Testis (tissue), 2 donors: Measurements from ENCODE around the gene ITGB2.

Experiments
- CTCF ChIP-seq, 3 experiments: fragments of 450-650 bp in 2 of 3; fragments of 200-600 bp in 1 of 3; sonication (generic) in 1 of 3; IDR thresholded peaks; one replicate each; pipeline ENCODE4 v1.5.1; 2016 to 2019; ENCODE audit warnings: antibody characterized with exemption in 3 of 3, mild to moderate bottlenecking in 2 of 3, moderate library complexity in 1 of 3
- POLR2A ChIP-seq: fragments of 450-650 bp; IDR thresholded peaks from one replicate; pipeline ENCODE4 v1.6.1; 2017; ENCODE audit warnings: antibody characterized with exemption, mild to moderate bottlenecking, moderate library complexity

- TF ChIP-seq POLR2A: no peak
- no peak for TF ChIP-seq CTCF (IDR thresholded peaks at IDR 0.05)
These were observed 74.0 kb downstream of the ITGB2 start for GRCh38 chr21:44846485-44847260.
